GM04503 (cell line): ENCODE data around the gene MOB1A.
"Not testable (repeated sequence)": the region's sequence is repeated elsewhere in the genome, so short reads cannot be mapped to it uniquely, and the experiment has no call there.

Experiments used
- DNase-seq: peaks from one replicate; pipeline ENCODE4 v3.0.0-alpha.2; 2012; ENCODE audit warnings: low read depth

The MOB1A gene

GRCh38 chr2:74198461-74199274 is 20.0 kb upstream of the MOB1A start, which contains the start of gene MTHFD2:
TSS of gene MTHFD2 (plus strand) at chr2:74198615. CDS start at chr2:74198642, 27 bp downstream.
- DNase-seq: peak; percentile 73

GRCh38 chr2:74198023-74198460 is 19.4 kb upstream of the MOB1A start:
- DNase-seq: no peak

- no peak for DNase-seq
These were observed 18.4 kb upstream of the MOB1A start for GRCh38 chr2:74197049-74197448.

- no peak for DNase-seq
These were observed 16.1 kb upstream of the MOB1A start for GRCh38 chr2:74194799-74195198.

- DNase-seq: no peak
These were observed 13.1 kb upstream of the MOB1A start for GRCh38 chr2:74191596-74192380.

GRCh38 chr2:74188696-74189095 is 10.0 kb upstream of the MOB1A start:
- no peak for DNase-seq

GRCh38 chr2:74188018-74188601 is 9.4 kb upstream of the MOB1A start:
- DNase-seq: peak; percentile 65

GRCh38 chr2:74186706-74187105 is 8.0 kb upstream of the MOB1A start:
- not testable (repeated sequence) for DNase-seq

- no peak for DNase-seq
These were observed 7.4 kb upstream of the MOB1A start for GRCh38 chr2:74186038-74186437.

GRCh38 chr2:74183878-74184277 is 5.2 kb upstream of the MOB1A start:
- no peak for DNase-seq

GRCh38 chr2:74181739-74182138 is 3.1 kb upstream of the MOB1A start:
- no peak for DNase-seq

- DNase-seq: no peak
These were observed 585 bp upstream of the MOB1A start for GRCh38 chr2:74179063-74179865.

- DNase-seq: no peak
These were observed 983 bp downstream of the MOB1A start for GRCh38 chr2:74177696-74178095.

- DNase-seq: no peak
These were observed 3.8 kb downstream of the MOB1A start for GRCh38 chr2:74174909-74175308.

GRCh38 chr2:74168739-74169138 is 9.9 kb downstream of the MOB1A start:
- no peak for DNase-seq

GRCh38 chr2:74164761-74165160 is 13.9 kb downstream of the MOB1A start:
- no peak for DNase-seq

GRCh38 chr2:74162951-74163350 is 15.7 kb downstream of the MOB1A start:
- DNase-seq: no peak

GRCh38 chr2:74155830-74156229 is 22.8 kb downstream of the MOB1A start:
- no peak for DNase-seq

- no peak for DNase-seq
These were observed 25.7 kb downstream of the MOB1A start for GRCh38 chr2:74152954-74153353.

- no peak for DNase-seq
These were observed 28.9 kb downstream of the MOB1A start for GRCh38 chr2:74149570-74150319.

GRCh38 chr2:74149247-74149525 is 29.5 kb downstream of the MOB1A start:
- DNase-seq: no peak
